GM21447 (cell line): ENCODE results near the gene NSMCE3.

ENCODE experiments used
- ATAC-seq: cut with Tn5 transposase; IDR thresholded peaks from one replicate; pipeline ENCODE4 v1.9.1; 2021; ENCODE audit not compliant: unreplicated experiment

NSMCE3 gene

DNA sequence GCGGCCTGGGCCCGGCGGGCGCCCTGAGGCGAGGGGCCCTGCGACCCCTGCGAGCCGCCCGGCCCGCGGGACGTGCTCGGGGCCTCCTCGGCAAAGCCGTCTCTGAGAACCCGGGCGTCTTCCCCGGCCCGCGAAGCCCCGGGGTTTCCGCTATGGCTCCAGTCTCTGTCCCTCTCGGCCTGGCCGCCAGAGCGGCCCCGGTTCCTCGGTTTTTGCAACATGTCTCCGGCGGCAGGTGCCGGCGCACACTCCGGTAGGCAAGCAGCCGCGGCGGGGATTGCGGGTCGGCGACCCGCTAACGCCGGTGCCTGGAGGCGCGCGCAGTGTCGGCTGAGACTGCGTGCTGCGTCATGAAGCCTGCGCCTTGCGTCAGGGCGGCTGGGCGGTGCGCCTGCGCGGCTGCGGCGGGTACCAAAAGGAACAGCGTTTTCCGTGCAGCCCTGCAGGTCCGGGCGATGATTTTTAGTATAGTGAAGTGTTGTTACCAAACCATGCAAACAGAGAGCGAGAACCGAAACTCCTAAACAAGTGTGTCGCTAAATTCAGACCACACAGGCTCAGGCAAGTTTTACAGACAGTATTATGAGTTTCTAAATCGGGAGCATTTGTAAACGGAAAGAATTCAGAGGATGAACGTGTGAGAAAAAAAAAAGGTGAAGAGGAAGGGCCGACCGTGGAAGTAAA, at the start of gene NSMCE3:
NSMCE3 (minus strand) TSS at position 338 of the 684 bp plus-strand sequence; CDS start at position 221, 117 bp downstream.
- ATAC-seq = peak; percentile 87

GRCh38 chr15:29316422-29316821, 46.8 kb upstream of the NSMCE3 start:
- no peak for ATAC-seq

- no peak for ATAC-seq
Observed at GRCh38 chr15:29312387-29312786, 42.8 kb upstream of the NSMCE3 start.

- ATAC-seq = no peak
Observed at GRCh38 chr15:29311696-29312095, 42.1 kb upstream of the NSMCE3 start.

DNA sequence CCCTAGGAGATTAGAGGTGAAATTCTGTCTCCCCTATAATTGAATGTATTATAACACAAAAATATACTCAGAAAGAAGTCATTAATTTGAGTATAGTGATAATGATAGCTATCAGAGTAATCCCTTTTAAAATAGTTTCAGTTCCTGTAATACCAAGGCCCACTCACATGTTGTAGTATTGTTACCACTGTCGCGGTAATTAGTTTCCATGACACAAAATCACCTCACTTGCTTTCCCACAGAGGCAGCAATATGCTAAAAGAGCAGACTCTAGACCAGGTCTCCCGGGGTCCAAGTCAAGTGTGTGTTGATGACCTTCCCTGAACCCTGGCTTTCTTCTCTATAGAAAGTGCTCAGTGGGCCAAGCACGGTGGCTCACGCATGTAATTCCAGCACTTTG, 39.5 kb upstream of the NSMCE3 start:
- peak; percentile 62 for ATAC-seq

- ATAC-seq = no peak
Observed at GRCh38 chr15:29308299-29308698, 38.7 kb upstream of the NSMCE3 start.

DNA sequence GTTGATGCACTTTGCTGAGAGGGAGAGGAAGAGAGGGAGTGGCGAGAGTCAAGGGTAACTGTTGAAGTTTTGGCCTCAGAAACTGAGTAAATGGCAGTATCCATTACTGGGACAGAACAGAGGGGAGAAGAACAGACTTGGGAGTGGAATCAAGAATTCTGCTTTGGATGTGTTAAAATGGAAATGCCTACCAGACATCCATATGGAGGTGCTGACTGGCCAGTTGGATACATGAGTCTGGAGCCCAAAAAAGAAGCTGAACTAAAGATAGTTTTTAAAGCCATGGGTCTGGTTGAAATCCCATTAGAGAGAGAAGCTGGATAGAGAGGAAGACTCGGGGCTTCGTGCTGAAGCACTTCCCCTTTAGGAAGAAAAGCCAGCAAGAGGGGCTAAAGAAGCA, 35.9 kb upstream of the NSMCE3 start:
- ATAC-seq = no peak

- ATAC-seq = no peak
Observed at GRCh38 chr15:29302871-29303270, 33.2 kb upstream of the NSMCE3 start.

DNA sequence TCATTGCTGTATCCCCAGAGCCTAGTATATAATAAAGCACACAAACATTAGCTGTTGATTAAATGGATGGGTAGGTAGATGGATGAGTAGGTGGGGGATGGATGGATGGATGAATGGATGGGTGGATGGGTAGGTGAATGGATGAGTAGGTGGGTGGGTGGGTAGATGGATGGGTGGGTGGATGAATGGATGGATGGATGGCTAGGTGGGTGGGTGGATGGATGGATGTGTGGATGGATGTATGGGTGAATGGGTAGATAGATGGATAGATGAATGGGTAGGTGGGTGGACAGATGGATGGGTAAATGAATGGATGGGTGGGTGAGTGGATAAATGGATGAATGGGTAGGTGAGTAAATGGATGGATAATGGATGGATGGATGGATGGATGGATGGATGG, 30.2 kb upstream of the NSMCE3 start:
- ATAC-seq = no peak

DNA sequence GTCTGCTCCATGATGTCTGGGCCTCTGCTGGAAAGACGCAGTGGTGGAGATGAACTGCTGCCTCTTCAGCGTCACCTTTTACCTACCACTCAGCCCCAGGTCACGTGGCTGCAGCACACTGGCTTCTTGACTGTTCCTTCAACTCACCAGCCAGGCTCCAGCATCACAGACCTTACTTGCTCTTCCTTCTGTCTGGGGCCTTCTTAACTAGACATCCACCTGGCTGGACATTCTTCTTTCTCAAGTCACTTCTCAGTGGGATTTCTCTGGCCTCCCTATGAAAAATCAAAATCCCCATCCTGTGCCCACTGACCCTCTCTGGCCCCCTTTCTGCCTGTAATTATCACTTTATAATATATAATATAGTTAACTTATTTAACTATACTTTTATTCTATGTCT, 29.7 kb upstream of the NSMCE3 start:
- ATAC-seq = no peak

- ATAC-seq = no peak
Observed at GRCh38 chr15:29294732-29295325, 25.2 kb upstream of the NSMCE3 start.

DNA sequence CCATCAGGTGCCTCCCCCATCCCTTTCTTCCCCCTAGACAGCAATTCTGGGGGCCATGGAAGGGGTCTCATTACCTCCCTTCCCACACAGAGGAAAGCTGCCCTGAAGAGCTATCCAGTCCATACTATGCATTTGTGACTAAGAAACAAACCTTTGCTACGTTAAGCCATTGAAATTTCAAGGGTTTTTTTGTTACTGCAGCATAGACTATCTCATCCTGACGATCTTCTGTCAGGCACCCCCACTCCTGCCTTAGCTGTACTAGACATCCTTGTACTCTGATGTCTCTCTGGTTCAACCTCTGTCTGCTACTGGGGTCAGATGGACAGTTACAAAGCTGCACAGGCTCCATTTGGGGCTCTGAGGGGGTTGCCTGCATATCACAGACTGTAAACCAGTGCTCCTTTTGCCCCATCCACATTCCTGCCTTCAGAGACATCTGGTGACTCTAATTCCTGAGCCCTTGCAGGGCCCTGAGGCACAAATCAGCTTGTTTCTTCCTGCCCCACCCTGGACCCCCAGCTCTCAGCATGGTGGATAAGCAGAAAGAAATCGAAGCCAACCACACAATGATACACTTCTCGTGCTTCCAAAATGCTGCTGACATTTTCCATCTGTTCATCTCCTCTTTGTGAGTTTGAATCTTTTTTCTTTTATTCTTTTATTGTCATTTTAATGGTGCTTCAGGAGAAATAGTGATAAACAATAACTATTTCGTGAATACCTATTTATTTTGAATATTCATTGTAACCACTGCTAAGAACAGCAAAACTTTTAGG, 21.6 kb upstream of the NSMCE3 start:
- ATAC-seq = no peak

DNA sequence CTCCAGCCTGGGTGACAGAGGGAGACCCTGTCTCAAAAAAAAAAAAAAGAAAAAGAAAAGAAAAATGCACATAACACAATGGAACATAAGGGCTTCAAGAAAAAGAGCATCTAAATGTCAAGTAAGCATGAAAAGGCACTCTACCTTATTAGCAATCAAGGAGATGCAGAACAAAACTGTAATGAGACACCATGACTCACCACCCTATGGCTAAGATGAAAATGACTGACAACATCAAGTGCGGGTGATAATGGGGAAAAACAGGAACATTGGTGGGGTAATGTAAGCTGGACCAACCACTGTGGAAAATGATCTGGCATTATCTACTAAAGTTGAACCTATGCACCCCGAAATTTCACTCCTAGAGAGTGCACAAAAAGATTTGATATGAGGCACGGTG, 19.6 kb upstream of the NSMCE3 start:
- no peak for ATAC-seq

GRCh38 chr15:29285386-29285785, 15.8 kb upstream of the NSMCE3 start:
- no peak for ATAC-seq

DNA sequence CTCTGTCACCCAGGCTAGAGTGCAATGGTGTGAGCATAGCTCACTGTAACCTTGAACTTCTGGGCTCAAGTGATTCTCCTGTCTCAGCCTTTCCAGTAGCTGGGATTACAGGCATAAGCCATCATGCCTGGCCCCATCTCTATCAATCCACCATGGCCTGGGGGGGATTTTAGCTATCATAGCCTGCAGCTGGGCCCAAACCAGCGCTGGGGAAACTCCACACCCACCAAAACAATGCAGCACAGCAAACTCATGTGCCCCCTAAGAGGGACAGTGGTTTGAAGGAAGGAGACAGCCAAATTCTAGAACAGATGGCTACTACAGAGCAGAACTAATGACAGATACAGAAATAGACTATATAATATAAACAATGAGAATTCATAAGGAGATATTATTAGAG, 13.8 kb upstream of the NSMCE3 start:
- ATAC-seq = no peak

DNA sequence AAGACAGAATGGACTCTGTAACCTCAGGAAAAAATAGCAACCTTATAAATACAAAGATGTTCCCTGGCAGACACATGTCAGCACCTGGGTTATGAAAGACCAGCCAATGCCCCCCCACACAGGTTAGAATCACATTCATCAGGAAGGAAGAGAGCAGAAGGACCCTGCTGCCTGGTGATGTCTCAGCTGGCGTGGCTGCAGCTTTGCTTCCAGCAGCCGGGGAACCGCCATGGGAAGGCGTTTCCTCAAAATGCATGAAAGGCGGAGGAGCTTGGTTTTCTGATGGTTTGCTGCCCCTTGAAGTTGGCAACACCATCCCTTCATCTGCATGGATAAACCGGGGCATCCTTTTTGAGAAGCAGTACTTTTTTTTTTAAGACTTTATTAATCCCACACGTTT, 10.9 kb upstream of the NSMCE3 start:
- no peak for ATAC-seq

DNA sequence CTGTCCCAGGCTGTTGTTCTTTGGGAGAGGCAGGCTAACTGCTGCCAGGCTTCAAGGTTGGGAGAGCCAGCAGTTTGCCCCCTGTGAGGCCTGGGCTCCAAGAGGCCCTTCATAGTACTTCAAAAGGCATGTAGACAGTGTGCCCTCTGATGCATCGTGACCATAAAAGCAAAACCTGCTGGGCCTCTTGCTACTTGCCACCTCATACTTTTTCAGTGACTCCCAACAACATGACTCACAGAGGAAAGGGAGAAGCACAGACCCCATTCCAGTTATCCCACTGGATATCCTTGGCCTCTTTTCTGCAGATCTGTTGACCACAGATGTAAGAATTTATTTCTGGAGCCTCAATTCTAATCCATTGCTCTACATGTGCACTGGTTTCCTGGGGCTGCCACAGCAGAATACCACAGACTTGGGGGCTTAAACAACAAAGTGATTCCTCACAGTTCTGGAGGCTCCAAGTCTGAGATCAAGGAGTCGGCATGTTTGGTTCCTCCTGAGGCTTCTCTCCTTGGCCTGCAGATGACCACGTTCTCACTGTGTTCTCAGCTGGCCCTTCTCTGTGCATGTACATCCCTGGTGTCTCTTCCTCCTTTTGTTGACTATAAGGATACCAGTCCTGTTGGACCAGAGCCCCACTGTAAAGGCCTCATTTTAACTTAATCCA, 8.9 kb upstream of the NSMCE3 start:
- ATAC-seq = no peak

GRCh38 chr15:29276366-29276765, 6.7 kb upstream of the NSMCE3 start:
- no peak for ATAC-seq

DNA sequence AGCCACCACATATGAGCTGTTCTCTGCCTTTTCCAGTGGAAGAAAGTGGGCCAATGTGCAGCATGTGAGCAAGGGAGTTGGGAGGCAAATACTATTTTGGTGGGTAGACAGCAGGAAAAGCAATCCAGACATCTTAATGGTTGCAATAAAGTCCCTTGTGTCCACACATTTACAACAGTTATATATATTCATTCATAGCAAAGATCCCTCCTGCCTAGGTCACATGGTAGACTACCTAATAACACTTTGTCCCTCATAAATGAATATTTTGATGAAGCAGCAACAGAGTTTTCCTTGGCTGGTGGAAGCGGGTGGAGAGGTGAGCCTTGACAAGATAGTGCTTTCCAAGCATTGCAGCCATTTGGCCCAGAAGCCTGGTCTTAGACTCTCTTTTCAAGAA, 6.2 kb upstream of the NSMCE3 start:
- no peak for ATAC-seq

- ATAC-seq = no peak
Observed at GRCh38 chr15:29274946-29275345, 5.3 kb upstream of the NSMCE3 start.

DNA sequence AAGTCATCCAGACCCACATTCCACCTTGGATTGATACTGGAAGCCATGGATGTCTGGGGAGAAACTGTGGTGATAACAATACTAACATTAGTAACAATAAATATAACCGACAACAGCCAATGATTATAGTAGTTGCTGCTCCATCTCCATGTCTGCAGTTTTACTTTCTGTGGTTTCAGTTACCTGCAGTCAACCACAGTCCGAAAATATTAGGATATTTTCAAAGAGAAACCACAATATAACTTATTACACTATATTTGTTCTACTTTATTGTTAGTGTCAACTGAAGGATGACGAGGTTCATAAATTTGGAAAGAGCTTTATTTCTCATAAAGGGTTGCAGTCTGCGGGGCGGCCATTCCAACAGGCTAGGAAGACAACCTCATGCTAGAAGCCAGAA, 2.6 kb upstream of the NSMCE3 start:
- no peak for ATAC-seq

GRCh38 chr15:29270976-29271375, 1.4 kb upstream of the NSMCE3 start:
- ATAC-seq = no peak
